ENCODE results near the gene TRIM26. TPM values are rescaled to one million over a fixed set of nuclear protein-coding genes. Genes with fewer than 3 reads are reported as not detected.
A peak's percentile ranks its signal among the peaks of the same experiment; 100 is the strongest.

TRIM26 gene
- total RNA-seq, 4 donors from 2014 or later: 32.5 to 45.7 (median 38.8) TPM

DNA sequence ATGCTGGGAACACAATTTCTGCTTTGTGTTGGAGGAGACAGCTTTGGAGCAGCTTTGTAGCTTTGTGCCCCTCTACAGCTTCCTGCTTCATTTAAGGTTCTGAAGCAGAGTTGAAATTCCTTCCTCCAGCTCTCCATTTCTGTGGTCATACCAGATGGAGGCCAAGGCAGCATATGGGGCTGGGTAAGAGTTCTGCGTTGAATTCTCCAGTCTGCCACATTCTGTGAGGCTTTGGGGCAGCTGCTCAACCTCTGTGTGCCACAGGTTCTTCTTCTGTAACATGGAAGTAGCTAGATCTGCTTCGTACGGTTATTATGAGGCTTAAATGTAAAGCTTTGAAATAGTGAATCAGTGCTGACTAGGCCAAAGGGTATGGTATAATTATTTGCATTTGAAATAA is 2.9 kb upstream of the TRIM26 start:
- TF ChIP-seq CTCF (IDR thresholded peaks at IDR 0.05): no peak
- no peak for ATAC-seq (ENCODE audit: low FRiP score)
- no peak for DNase-seq (ENCODE audit: low spot score)

DNA sequence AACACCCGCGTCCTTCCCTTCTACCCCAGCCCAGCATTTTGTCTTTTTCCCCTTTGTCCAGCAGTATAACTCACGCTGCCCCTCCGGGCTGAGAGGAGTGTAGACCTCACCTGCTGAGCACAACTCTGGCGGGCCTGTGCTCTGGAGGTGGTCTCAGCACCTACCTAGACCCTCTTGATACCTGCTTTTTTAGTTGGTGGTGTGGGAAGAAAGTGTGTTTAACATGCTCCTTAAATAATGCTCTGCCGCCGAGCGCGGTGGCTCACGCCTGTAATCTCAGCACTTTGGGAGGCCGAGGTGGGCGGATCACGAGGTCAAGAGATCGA is 1.4 kb upstream of the TRIM26 start:
- ATAC-seq (ENCODE audit: low FRiP score) (no peak), DNase-seq (ENCODE audit: low spot score) (no peak)
- TF ChIP-seq CTCF (IDR thresholded peaks at IDR 0.05): no peak

DNA sequence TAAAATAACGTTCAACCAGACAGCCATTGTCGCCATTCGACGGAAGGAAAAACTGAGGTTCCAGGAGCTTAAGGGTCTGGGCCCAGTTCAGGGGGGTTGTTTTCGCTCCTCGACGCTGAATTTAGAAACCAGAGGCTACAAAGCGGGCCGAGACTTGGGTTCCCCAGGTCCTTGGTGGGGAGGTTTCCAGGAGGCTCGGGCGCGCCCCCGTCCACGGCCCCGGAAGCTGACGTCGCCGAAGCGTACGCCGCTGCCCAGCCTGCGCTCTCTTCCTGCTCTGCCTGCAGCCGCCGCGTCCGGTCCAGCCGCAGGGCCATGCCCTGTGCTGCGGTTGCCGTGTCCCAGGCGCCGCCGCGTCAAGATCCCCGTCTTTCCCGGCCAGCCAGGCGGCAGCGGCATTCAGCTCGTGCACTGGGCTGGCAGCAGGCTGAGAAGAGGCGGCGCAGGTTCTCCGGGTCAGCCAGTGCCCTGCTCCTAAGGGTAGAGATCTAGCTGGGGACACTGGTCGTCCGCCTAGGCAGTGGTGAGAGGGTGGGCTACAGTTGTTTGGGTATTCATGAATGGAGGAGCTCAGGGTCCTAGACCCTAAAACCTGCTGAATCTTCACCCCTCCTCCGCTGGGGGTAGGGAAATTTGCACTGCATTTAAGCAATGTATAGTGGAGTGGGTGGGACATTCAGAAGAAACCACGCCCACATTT is 901 bp upstream of the TRIM26 start:
- DNase-seq (ENCODE audit: low spot score): peak; percentile 30
- ATAC-seq (ENCODE audit: low FRiP score): peak; percentile 87
- no peak for TF ChIP-seq CTCF (IDR thresholded peaks at IDR 0.05)

- no peak for TF ChIP-seq CTCF (IDR thresholded peaks at IDR 0.05)
- DNase-seq (ENCODE audit: low spot score): no peak
- no peak for ATAC-seq (ENCODE audit: low FRiP score)
These were observed 406 bp upstream of the TRIM26 start for GRCh38 chr6:30213667-30213956.

- no peak for ATAC-seq (ENCODE audit: low FRiP score)
- DNase-seq (ENCODE audit: low spot score): no peak
- no peak for TF ChIP-seq CTCF (IDR thresholded peaks at IDR 0.05)
These were observed 1.3 kb downstream of the TRIM26 start for GRCh38 chr6:30211899-30212298.

- ATAC-seq (ENCODE audit: low FRiP score) (no peak), DNase-seq (ENCODE audit: low spot score) (no peak)
- TF ChIP-seq CTCF (IDR thresholded peaks at IDR 0.05): no peak
These were observed 1.9 kb downstream of the TRIM26 start for GRCh38 chr6:30211306-30211705.

DNA sequence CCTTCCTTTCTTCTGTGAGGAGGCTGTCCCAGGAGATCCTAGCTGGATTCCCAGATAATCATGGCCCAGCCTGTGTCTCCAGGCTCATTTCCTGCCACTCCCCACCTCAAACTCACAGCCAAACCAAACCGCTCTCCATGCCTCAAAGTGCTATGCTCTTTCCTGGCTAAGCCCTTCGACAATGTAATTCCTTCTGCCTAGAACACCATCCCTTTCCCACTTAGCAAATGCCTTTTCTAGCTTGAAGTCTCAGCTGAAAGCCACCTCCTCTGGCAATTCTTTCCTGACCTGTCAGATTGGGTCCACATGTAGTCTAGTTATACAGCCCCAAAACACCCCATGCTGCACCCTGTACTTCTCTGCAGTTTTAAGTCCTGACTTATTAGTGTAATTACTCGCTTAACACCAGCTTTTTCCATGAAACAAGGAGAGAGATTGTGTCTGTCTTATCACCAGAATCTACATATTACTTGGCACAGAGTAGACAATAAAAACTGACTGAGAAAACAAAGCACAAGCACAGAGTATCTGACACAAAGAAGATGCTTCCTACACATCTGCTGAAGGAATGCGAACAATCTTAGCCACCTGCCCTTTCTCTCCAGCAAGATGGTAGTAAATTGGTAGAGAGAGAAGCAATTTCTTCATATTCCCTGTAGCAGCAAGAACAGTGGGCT is 5.4 kb downstream of the TRIM26 start:
- DNase-seq (ENCODE audit: low spot score) (no peak), ATAC-seq (ENCODE audit: low FRiP score) (no peak)
- TF ChIP-seq CTCF (IDR thresholded peaks at IDR 0.05): no peak
